SK-N-MC (cell line): ENCODE data around the gene PLA2G1B.

Experiments
- DNase-seq: peaks from one replicate; pipeline ENCODE4 v3.0.0-alpha.2; 2011; ENCODE audit warnings: low read depth, low spot score
- H3K27ac ChIP-seq: fragments of 200-600 bp; sonication (generic); 2 replicates; pipeline ENCODE4 v1.5.1; 2016; ENCODE audit warnings: mixed run types
- H3K36me3 ChIP-seq: fragments of 200-600 bp; sonication (generic); 2 replicates; pipeline ENCODE4 v1.6.1; 2017; ENCODE audit warnings: antibody characterized with exemption, low read length, mixed read lengths; ENCODE audit not compliant: insufficient read depth
- H3K4me3 ChIP-seq: fragments of 200-600 bp; sonication (generic); 2 replicates; pipeline ENCODE4 v1.5.1; 2016
- H3K9ac ChIP-seq: fragments of 200-600 bp; sonication (generic); 2 replicates; pipeline ENCODE4 v1.8.0; 2017; ENCODE audit warnings: mixed run types, mixed read lengths; ENCODE audit not compliant: insufficient read length
- H3K9me3 ChIP-seq: fragments of 200-600 bp; sonication (generic); 2 replicates; pipeline ENCODE4 v1.6.1; 2017; ENCODE audit warnings: low read depth, mild to moderate bottlenecking, antibody characterized with exemption, low read length, moderate library complexity, mixed read lengths
- EZH2 ChIP-seq: fragments of 200-600 bp; sonication (generic); IDR thresholded peaks from one replicate; pipeline ENCODE4 v1.6.1; 2017; ENCODE audit warnings: antibody characterized with exemption
- FOXP2 ChIP-seq: optimal IDR thresholded peaks from 2 replicates; pipeline ENCODE3; 2011; ENCODE audit warnings: mild to moderate bottlenecking, moderate library complexity; ENCODE audit not compliant: insufficient read depth; ENCODE audit errors: extremely low read length, control extremely low read depth
- POLR2AphosphoS5 ChIP-seq: IDR thresholded peaks from 2 replicates; pipeline ENCODE4 v1.6.1; 2012; ENCODE audit warnings: mild to moderate bottlenecking, low read depth, low read length, borderline replicate concordance

The PLA2G1B gene

DNA sequence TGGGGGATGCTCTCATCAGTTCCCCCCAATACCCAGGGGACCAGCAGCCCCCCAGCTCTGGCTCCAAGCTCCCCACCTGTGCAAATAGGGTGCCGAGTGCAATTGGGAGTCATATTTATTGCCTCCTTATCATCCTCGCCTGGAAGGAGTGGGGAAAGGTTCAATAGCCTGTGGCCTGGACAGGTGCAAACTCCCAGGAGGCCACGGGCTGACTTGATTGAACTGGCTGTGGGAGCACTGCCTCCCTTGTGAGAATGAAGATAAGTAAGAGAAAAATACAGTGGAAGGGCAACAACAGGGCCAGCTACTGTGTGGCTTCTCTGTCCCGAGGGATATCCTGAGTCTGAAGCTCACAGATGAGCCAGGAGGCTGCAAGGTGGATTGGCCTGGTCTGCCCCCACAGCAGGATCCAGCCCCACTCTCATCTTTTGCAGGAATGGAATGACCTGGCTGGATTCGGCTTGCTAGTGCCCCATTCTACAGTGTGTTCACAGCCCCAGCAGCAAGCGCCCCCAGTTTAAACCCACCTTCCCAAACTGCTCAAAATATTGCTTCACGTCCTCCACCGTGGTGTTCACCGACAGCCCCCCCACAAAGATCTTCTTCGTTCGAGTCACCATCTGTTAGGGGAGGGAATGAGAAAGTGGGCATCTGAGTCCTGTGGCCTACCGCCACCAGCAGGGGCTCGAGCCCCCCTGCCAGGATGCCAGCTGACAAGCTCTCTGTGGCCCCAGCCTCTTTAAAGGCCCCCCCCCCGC lies 35.1 kb upstream of the PLA2G1B start:
- TF ChIP-seq POLR2AphosphoS5 (no peak), FOXP2 (no peak), EZH2 (no peak)
- H3K4me3 ChIP-seq, result peak overlapping the region; percentile 58
- H3K9me3 ChIP-seq, result no peaks in the 10 kb centered on the region
- no peak overlapping the region for H3K9ac ChIP-seq
- peaks cover 12% of the 10 kb centered on the region; the same call in 1 of the 2 replicates for H3K36me3 ChIP-seq
- no peak for DNase-seq
- peak overlapping the region; percentile 83 for H3K27ac ChIP-seq

DNA sequence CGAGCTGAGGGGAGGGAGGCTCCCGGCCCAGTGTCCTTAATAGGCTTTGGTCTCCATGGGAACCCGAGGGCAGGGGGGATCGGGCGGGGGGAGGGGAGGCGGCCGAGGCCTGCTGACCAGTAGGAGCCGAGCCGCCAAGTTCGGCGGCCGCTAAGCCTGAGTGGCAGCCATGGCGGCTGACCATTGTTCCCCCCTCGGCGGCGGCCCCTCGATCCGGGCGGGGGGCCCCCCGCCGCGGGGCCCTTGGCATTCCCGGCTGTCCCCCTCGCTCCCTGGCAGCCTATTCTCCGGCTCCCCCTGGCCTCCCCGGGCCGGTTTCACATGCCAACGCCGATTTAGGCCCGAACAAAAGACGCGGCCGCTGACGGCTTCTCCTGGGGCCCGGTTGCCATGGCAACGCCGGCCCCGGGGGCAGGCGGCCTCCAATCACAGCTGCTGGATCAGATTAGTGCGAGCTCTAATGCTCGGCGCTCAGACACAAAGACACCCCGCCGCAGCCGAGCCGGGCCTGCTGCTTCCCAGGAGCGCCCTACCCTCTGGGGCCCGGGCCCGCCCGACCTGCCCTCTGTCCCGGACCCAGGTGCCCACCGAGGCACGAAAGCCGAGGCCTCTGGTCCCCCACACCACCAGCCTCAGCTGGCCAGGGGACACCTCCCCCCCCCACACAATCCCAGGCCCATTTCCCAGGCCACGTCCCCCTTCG lies 34.1 kb upstream of the PLA2G1B start:
- H3K9ac ChIP-seq, result peak overlapping the region; percentile 51
- TF ChIP-seq EZH2 (no peak), POLR2AphosphoS5 (peak; percentile 56; the same call in 1 of the 2 replicates)
- H3K36me3 ChIP-seq, result peaks cover 22% of the 10 kb centered on the region
- peak overlapping the region; percentile 58 for H3K4me3 ChIP-seq
- no peaks in the 10 kb centered on the region for H3K9me3 ChIP-seq
- peak overlapping the region; percentile 83 for H3K27ac ChIP-seq
- DNase-seq, result peak; percentile 30

DNA sequence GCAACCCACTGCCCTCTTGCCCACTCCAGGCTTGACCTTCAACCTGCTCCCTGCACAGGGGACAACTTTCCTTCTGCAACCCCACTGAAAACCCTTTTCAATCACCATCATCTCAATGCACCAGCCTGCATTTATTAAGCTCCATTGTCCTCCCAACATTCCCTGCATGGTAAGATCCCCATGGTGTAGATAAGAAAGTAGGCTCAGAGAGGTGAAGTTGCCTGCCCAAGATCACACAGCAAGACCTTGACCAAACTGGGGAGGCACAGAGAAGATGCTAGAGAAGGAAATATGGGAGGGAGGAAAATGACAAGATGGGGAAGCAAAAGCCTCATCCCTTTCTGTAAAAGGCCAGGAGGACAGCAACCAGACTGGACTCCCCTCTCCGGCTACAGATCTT lies 31.5 kb upstream of the PLA2G1B start:
- Histone ChIP-seq H3K9ac (no peak overlapping the region), H3K9me3 (no peaks in the 10 kb centered on the region), H3K36me3 (peaks cover 31% of the 10 kb centered on the region), H3K4me3 (no peak overlapping the region), H3K27ac (no peak overlapping the region)
- TF ChIP-seq POLR2AphosphoS5 (no peak), EZH2 (no peak), FOXP2 (no peak)
- no peak for DNase-seq

DNA sequence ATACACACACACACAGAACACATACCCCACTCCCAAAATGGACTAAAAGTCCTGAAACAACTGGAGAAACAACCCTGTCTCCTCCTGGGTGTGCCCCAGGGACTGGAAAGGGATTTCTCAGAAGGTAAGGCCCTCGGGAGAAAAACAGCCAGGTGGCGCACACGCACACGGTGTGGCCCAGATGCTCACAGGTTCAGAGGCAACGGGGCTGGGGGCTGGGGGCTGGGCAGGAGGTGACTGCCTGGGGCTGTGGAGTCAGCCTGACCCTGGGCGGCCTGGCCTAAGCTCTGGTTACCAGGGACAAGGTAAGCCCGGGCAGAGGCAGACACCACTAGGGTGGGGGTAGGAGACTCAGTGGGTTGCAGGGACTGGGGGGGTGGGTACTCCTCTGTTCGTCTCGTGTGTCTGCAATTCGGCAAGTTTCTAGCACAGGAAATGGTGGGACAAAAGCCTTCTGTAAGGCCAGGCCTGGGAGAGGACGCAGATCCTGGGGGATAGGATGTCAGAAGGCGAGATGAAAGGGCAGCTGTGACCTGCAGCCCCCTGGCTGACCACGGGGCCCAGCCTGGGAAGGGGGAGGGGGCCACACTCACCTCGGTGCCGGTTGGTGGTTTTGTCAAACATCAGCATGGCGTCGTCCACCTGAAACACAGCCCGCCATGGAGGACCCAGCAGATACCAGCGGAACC lies 31.0 kb upstream of the PLA2G1B start:
- Histone ChIP-seq H3K4me3 (no peak overlapping the region), H3K9ac (no peak overlapping the region), H3K27ac (no peak overlapping the region), H3K36me3 (peaks cover 31% of the 10 kb centered on the region), H3K9me3 (no peaks in the 10 kb centered on the region)
- DNase-seq, result no peak
- TF ChIP-seq EZH2, result no peak
- no peak for TF ChIP-seq POLR2AphosphoS5
- no peak for TF ChIP-seq FOXP2

DNA sequence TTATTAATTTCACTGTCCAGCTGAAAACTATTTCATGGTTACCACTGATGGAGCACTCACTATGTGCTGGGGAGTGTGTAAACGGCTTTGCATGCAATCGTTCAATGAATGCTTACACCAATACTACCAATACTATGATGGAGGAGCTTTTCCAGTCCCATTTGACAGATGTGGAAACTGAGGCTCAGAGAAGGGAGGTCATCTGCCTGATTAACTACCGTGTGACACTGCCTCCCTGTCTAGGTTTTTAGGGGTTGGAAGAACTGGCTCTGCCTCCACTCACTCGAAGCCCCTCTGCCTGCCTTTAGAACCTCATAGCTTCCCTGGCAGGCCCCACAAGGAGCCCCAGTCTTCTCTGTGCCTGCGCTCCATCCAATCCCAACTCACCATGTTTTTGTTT lies 29.5 kb upstream of the PLA2G1B start:
- H3K9ac ChIP-seq, result no peak overlapping the region
- no peak overlapping the region for H3K27ac ChIP-seq
- H3K4me3 ChIP-seq, result no peak overlapping the region
- peaks cover 31% of the 10 kb centered on the region for H3K36me3 ChIP-seq
- TF ChIP-seq EZH2 (no peak), FOXP2 (no peak), POLR2AphosphoS5 (no peak)
- no peaks in the 10 kb centered on the region for H3K9me3 ChIP-seq
- no peak for DNase-seq

DNA sequence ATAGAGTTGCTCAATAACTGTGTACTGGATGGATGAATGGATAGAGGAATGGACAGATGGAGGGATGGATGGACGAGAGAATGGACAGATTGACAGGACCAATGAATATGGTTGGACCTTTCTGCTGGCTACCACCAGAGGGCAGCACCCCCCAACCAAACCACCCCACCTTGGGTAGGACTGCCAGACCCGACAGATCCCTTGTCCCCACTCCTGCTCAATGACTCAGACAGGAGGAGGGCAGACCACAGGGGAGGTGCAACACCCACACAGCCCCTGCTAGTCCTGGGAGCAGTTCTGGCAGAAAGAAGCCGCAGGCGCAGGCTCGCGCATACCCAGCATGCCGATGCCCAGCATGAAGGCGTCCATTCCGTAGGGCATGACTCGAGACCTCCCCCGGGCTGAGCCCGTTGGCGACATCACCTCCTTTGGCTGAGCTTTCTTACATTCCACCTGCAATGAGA lies 29.0 kb upstream of the PLA2G1B start:
- TF ChIP-seq EZH2 (no peak), FOXP2 (no peak), POLR2AphosphoS5 (no peak)
- H3K4me3 ChIP-seq, result no peak overlapping the region
- no peak overlapping the region for H3K27ac ChIP-seq

DNA sequence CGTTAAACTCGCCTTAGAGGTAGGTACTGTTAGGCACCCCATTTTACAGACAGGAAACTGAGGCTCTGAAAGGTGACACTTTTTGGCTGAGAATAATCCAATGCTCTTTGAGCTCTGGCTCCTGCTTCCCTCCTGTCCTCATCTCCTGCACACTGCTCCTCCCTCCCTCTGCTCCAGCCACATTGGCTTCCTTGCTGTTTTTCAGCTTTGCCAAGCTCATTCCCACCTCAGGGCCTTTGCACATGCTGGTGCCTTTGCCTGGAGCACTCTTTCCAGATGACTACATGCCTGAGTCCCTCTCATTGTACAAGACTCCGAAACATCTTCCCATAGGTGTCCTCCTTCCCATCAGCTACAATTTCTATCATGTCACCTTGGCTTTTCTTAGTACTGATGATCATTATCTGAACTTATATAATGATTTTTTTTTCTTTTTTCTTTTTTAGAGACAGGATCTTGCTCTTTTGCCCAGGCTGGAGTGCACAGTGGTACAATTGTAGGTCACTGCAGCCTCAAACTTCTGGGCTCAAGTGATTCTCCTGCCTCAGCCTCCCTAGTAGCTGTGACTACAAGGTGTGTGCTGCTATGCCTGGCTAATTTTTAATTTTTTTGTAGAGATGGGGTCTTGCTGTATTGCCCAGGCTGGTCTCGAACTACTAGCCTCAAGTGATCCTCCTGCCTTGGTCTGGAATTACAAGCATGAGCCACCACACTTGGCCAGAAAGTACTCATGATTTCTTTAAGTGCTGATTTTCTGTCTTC lies 26.2 kb upstream of the PLA2G1B start:
- Histone ChIP-seq H3K36me3 (peaks cover 28% of the 10 kb centered on the region), H3K27ac (no peak overlapping the region)
- no peak for TF ChIP-seq POLR2AphosphoS5

More for the DNA sequence above, 29.0 kb upstream of the PLA2G1B start:
- Histone ChIP-seq H3K9me3 (no peaks in the 10 kb centered on the region), H3K36me3 (peaks cover 31% of the 10 kb centered on the region), H3K9ac (no peak overlapping the region)
- DNase-seq, result peak; percentile 10

DNA sequence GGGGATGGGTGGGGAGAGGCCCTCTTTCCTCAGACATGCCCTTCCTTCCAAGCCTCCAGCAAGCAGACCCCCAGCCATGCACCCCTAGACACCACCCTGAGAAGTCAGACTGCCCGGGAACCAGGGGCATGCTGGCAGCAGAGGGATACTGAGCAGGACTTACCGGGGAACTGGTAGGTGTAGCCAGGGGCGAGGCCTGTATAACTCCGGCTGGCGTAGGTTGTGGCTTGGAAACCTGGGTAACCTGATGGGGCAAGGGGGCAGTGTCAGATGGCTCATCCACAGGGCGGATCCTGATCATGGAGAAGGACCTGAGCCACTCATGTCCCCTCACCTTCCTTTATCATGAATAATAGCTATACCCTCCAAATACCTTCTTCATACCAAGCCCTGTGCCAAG lies 25.6 kb upstream of the PLA2G1B start:
- Histone ChIP-seq H3K9ac (no peak overlapping the region), H3K27ac (no peak overlapping the region), H3K4me3 (no peak overlapping the region), H3K36me3 (peaks cover 28% of the 10 kb centered on the region), H3K9me3 (no peaks in the 10 kb centered on the region)
- no peak for DNase-seq
- TF ChIP-seq POLR2AphosphoS5, result no peak

More for the DNA sequence above, 26.2 kb upstream of the PLA2G1B start:
- no peaks in the 10 kb centered on the region for H3K9me3 ChIP-seq
- H3K4me3 ChIP-seq, result no peak overlapping the region
- H3K9ac ChIP-seq, result no peak overlapping the region
- DNase-seq, result no peak
